Middle frontal gyrus (tissue), 1 donor: ENCODE data around the gene COL12A1.

Experiments used
- DNase-seq: peaks from one replicate; pipeline ENCODE4 v3.0.0-alpha.2; 2015; ENCODE audit warnings: low spot score; ENCODE audit errors: extremely low spot score

Gene COL12A1

GRCh38 chr6:75103431-75103830 lies 102.4 kb downstream of the COL12A1 start:
- no peak for DNase-seq

GRCh38 chr6:75102301-75102700 lies 103.6 kb downstream of the COL12A1 start:
- no peak for DNase-seq

GRCh38 chr6:75101896-75102295 lies 104.0 kb downstream of the COL12A1 start:
- no peak for DNase-seq

- DNase-seq: no peak
These were observed 107.1 kb downstream of the COL12A1 start for GRCh38 chr6:75098709-75099108.

GRCh38 chr6:75096966-75097365 lies 108.9 kb downstream of the COL12A1 start:
- no peak for DNase-seq

GRCh38 chr6:75094614-75095200 lies 111.1 kb downstream of the COL12A1 start:
- no peak for DNase-seq

- no peak for DNase-seq
These were observed 114.2 kb downstream of the COL12A1 start for GRCh38 chr6:75091467-75092190.

- no peak for DNase-seq
These were observed 115.3 kb downstream of the COL12A1 start for GRCh38 chr6:75090576-75090975.

GRCh38 chr6:75089921-75090320 lies 115.9 kb downstream of the COL12A1 start:
- DNase-seq: no peak

GRCh38 chr6:75089151-75089897 lies 116.5 kb downstream of the COL12A1 start:
- no peak for DNase-seq

- DNase-seq: no peak
These were observed 119.8 kb downstream of the COL12A1 start for GRCh38 chr6:75085931-75086635.

GRCh38 chr6:75084872-75085381 lies 120.9 kb downstream of the COL12A1 start:
- DNase-seq: no peak

GRCh38 chr6:75084018-75084417 lies 121.8 kb downstream of the COL12A1 start:
- DNase-seq: no peak

- DNase-seq: no peak
These were observed 123.9 kb downstream of the COL12A1 start for GRCh38 chr6:75081921-75082320.

GRCh38 chr6:75081047-75081446 lies 124.8 kb downstream of the COL12A1 start:
- no peak for DNase-seq

- DNase-seq: no peak
These were observed 126.3 kb downstream of the COL12A1 start for GRCh38 chr6:75079589-75079988.

- no peak for DNase-seq
These were observed 128.2 kb downstream of the COL12A1 start for GRCh38 chr6:75077701-75078100.

GRCh38 chr6:75076009-75076408 lies 129.8 kb downstream of the COL12A1 start:
- DNase-seq: no peak

GRCh38 chr6:75070244-75070643 lies 135.6 kb downstream of the COL12A1 start:
- no peak for DNase-seq

GRCh38 chr6:75065523-75065922 lies 140.3 kb downstream of the COL12A1 start:
- no peak for DNase-seq

- DNase-seq: no peak
These were observed 153.4 kb downstream of the COL12A1 start for GRCh38 chr6:75052491-75052890.

GRCh38 chr6:75049308-75049707 lies 156.5 kb downstream of the COL12A1 start:
- DNase-seq: no peak
